HL-60 (cell line): Measurements from ENCODE around the gene THAP7.

Experiments used
- POLR2AphosphoS5 ChIP-seq: IDR thresholded peaks from 2 replicates; pipeline ENCODE4 v1.6.1; 2012; ENCODE audit warnings: low read depth
- SPI1 ChIP-seq: IDR thresholded peaks from 2 replicates; pipeline ENCODE4 v1.6.1; 2012; ENCODE audit warnings: low read depth, mild to moderate bottlenecking, borderline replicate concordance
- TF ChIP-seq, protein P1 (sequence below): IDR thresholded peaks from one replicate; pipeline ENCODE4 v1.5.1; 2011; ENCODE audit warnings: low read length, control low read depth, inconsistent platforms; ENCODE audit not compliant: insufficient read depth
- TF ChIP-seq, protein P2 (sequence below): IDR thresholded peaks from 2 replicates; pipeline ENCODE4 v1.6.1; 2012; ENCODE audit warnings: low read depth; ENCODE audit not compliant: insufficient replicate concordance

DNA sequence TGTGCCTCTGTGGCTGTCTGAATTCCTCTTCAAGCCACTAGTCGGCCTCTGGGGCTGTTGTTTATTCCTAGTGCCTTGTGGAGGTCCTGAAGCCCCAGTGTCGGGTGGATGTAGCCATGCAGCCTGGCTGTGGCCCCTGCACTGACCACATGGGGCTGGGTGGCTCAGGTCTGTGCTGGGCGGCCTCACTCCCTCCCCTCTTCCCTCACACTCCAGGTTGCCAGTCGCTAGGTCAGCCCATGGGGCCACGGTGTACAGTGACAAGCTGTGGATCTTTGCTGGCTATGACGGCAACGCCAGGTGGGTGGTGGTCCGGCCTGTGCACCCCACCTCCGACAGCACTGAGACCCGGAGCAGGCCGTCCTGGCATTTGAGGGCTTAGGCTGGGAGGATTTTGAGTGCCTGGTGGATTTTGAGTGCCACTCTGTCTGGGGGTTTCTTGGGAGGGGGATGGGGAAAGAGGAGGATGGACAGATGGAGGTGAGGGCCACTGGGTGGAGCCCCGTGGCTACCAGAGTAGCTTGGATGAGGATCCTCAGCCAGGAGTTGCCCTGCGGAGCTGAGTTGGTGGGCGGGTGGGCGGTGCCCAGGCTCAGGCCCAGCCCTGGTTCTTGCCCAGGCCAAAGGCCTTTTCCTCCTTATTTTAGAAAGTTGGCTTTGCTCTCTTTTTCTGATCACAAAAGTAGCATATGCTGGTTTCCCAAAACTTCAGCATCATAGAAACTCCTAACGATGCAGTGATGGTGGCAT, 13.2 kb downstream of the THAP7 start:
- TF ChIP-seq, protein P1, sequence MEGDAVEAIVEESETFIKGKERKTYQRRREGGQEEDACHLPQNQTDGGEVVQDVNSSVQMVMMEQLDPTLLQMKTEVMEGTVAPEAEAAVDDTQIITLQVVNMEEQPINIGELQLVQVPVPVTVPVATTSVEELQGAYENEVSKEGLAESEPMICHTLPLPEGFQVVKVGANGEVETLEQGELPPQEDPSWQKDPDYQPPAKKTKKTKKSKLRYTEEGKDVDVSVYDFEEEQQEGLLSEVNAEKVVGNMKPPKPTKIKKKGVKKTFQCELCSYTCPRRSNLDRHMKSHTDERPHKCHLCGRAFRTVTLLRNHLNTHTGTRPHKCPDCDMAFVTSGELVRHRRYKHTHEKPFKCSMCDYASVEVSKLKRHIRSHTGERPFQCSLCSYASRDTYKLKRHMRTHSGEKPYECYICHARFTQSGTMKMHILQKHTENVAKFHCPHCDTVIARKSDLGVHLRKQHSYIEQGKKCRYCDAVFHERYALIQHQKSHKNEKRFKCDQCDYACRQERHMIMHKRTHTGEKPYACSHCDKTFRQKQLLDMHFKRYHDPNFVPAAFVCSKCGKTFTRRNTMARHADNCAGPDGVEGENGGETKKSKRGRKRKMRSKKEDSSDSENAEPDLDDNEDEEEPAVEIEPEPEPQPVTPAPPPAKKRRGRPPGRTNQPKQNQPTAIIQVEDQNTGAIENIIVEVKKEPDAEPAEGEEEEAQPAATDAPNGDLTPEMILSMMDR: no peak
- TF ChIP-seq, protein P2, sequence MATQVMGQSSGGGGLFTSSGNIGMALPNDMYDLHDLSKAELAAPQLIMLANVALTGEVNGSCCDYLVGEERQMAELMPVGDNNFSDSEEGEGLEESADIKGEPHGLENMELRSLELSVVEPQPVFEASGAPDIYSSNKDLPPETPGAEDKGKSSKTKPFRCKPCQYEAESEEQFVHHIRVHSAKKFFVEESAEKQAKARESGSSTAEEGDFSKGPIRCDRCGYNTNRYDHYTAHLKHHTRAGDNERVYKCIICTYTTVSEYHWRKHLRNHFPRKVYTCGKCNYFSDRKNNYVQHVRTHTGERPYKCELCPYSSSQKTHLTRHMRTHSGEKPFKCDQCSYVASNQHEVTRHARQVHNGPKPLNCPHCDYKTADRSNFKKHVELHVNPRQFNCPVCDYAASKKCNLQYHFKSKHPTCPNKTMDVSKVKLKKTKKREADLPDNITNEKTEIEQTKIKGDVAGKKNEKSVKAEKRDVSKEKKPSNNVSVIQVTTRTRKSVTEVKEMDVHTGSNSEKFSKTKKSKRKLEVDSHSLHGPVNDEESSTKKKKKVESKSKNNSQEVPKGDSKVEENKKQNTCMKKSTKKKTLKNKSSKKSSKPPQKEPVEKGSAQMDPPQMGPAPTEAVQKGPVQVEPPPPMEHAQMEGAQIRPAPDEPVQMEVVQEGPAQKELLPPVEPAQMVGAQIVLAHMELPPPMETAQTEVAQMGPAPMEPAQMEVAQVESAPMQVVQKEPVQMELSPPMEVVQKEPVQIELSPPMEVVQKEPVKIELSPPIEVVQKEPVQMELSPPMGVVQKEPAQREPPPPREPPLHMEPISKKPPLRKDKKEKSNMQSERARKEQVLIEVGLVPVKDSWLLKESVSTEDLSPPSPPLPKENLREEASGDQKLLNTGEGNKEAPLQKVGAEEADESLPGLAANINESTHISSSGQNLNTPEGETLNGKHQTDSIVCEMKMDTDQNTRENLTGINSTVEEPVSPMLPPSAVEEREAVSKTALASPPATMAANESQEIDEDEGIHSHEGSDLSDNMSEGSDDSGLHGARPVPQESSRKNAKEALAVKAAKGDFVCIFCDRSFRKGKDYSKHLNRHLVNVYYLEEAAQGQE: no peak
- TF ChIP-seq SPI1 (no peak), POLR2AphosphoS5 (no peak)
